Spleen (tissue), 11 donors: ENCODE data around the gene EDN1. TPM values are rescaled to one million over a fixed set of nuclear protein-coding genes. Genes with fewer than 3 reads are reported as not detected.
A peak's percentile ranks its signal among the peaks of the same experiment; 100 is the strongest.

ENCODE experiments used
- DNase-seq: peaks from one replicate; pipeline ENCODE4 v3.0.0-alpha.2; 2020
- H3K27ac ChIP-seq, 8 donors: fragments of 200-600 bp; sonication (generic) in 7 of 8; 1 replicate in 4 of 8; 2 replicates in 4 of 8; pipeline versions ENCODE4 v1.5.0 to v1.8.0; 2016 to 2021; ENCODE audit warnings: inconsistent platforms in 4 of 8, mild to moderate bottlenecking in 4 of 8, moderate library complexity in 1 of 8
- H3K27me3 ChIP-seq, 7 donors: fragments of 200-600 bp; sonication (generic) in 6 of 7; replicated peaks in 1 of 7; 1 replicate in 4 of 7; 2 replicates in 3 of 7; pipeline versions ENCODE4 v1.5.0 to v1.8.0; 2016 to 2021; ENCODE audit warnings: inconsistent platforms in 3 of 7, mild to moderate bottlenecking in 1 of 7
- H3K36me3 ChIP-seq, 6 donors: fragments of 200-600 bp; sonication (generic) in 5 of 6; 1 replicate in 4 of 6; 2 replicates in 2 of 6; pipeline versions ENCODE4 v1.5.0 to v1.8.0; 2016 to 2021; ENCODE audit warnings: inconsistent platforms in 2 of 6
- H3K4me1 ChIP-seq, 6 donors: fragments of 200-600 bp; sonication (generic) in 5 of 6; 1 replicate in 3 of 6; 2 replicates in 3 of 6; pipeline versions ENCODE4 v1.5.0 to v1.8.0; 2016 to 2021; ENCODE audit warnings: inconsistent platforms in 3 of 6
- H3K4me3 ChIP-seq, 8 donors: fragments of 200-600 bp; sonication (generic) in 7 of 8; 1 replicate in 4 of 8; 2 replicates in 4 of 8; pipeline versions ENCODE4 v1.5.0 to v1.8.0; 2016 to 2021; ENCODE audit warnings: inconsistent platforms in 4 of 8, mild to moderate bottlenecking in 4 of 8, moderate library complexity in 2 of 8
- H3K9me3 ChIP-seq, 8 donors: fragments of 200-600 bp; sonication (generic) in 7 of 8; 1 replicate in 4 of 8; 2 replicates in 4 of 8; pipeline versions ENCODE4 v1.5.0 to v1.8.0; 2016 to 2021; ENCODE audit warnings: inconsistent platforms in 4 of 8
- CTCF ChIP-seq, 11 experiments: fragments of 200-600 bp in 7 of 11; fragments of 450-650 bp in 4 of 11; sonication (generic) in 4 of 11; IDR thresholded peaks in 8 of 11; conservative IDR thresholded peaks in 3 of 11; 1 replicate in 7 of 11; 2 replicates in 4 of 11; pipeline versions ENCODE4 v1.4.0 to v1.8.0; 2016 to 2021; ENCODE audit warnings: antibody characterized with exemption in 11 of 11, inconsistent platforms in 4 of 11, mild to moderate bottlenecking in 1 of 11
- POLR2A ChIP-seq, 3 donors: fragments of 450-650 bp; IDR thresholded peaks; one replicate each; pipeline ENCODE4 v1.5.1; 2017; ENCODE audit warnings: antibody characterized with exemption in 3 of 3, mild to moderate bottlenecking in 1 of 3
- POLR2AphosphoS5 ChIP-seq, 3 donors: sonication (generic); formaldehyde crosslinking; IDR thresholded peaks; one replicate each; pipeline ENCODE4 v1.5.1; 2017; ENCODE audit warnings: antibody characterized with exemption in 3 of 3
- WGBS, 5 donors: extraction: QIAGEN DNeasy Blood & Tissue Kit in 3 of 5; methylation state at CpG; one replicate each; pipeline versions ENCODE4 v1.1.5 to v1.1.7; 2013 to 2018; 5-methylcytosine and 5-hydroxymethylcytosine counted together
- intact Hi-C: fragments of 100-400 bp; cut with DNase I; formaldehyde crosslinking; loops from one replicate; pipeline ENCODE4 v1.15.0; 2023; ENCODE audit warnings: low total_unique reads
- polyA plus RNA-seq, 3 donors: library from polyadenylated mRNA; stranded (reverse); fragments of 200-250 nt; gene quantifications; one replicate each; pipeline ENCODE4 v1.2.1, GENCODE V29; 2013
- total RNA-seq, 7 donors: library from RNA; depleted of rRNA in 3 of 7; stranded (reverse); fragments of >200 nt in 3 of 7; fragmentation: NEBNext Ultra II Directional in 4 of 7; extraction: Animal tissue kit (Norgen Biotek cat#: 25700) in 4 of 7; gene quantifications; one replicate each; pipeline versions ENCODE4 v1.1.0 to v1.2.1, GENCODE V29; 2016 to 2021
- donor health status: healthy with polysubstance abuse.
- donor health status: DM: no; HTN: no; CAD: no; lungs with moderate emphysema.
- donor health status: DM: no; HTN: no; CAD: no.
- donor health status: Bipolar disorder and iron deficiency.
- donor health status: healthy.
- donor health status: DM: no; HTN: no; CAD: no.
- donor health status: DM: yes; HTN: yes; CAD: no.

EDN1 gene
- total and polyA plus RNA-seq, 10 donors: 5.2 to 27.1 (median 13.4) TPM

DNA sequence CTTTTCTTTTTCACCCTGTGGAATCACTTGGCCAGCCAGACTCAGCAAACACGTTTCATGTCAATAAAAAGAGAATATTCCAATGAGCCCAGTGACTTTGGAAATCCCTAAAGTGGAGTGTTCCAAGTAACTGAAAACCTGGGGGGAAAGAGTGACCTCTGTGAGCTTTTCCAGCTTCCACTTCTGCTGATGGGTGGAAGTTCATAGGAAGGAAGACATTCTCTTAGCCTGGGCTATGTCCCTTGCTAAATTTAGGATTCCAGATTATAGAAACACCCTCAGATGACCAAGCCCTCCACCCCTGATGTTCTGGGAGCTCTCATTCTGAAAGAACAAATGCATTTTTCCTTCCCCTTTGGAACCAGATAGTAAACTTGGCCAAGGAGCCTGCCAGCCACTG lies 44.8 kb upstream of the EDN1 start:
- Histone ChIP-seq H3K4me1 (peaks cover 0 to 21% (median 1%) of the 10 kb centered on the region in 6 donors), H3K9me3 (no peaks in the 10 kb centered on the region), H3K4me3 (no peak overlapping the region), H3K27me3 (no peaks in the 10 kb centered on the region), H3K27ac (peak overlapping the region in 3 of 8 donors; percentile 50 to 62 (median 56)), H3K36me3 (no peaks in the 10 kb centered on the region)
- no peak for TF ChIP-seq CTCF (IDR thresholded peaks at IDR 0.05 in 8 of 11, conservative IDR thresholded peaks at IDR 0.05 in 3 of 11)
- no peak for DNase-seq
- 56 to 74% (median 63%) methylated on average over 1 of the region's 1 CpG for WGBS, 5 donors
- intact Hi-C loops: no loop called here

DNA sequence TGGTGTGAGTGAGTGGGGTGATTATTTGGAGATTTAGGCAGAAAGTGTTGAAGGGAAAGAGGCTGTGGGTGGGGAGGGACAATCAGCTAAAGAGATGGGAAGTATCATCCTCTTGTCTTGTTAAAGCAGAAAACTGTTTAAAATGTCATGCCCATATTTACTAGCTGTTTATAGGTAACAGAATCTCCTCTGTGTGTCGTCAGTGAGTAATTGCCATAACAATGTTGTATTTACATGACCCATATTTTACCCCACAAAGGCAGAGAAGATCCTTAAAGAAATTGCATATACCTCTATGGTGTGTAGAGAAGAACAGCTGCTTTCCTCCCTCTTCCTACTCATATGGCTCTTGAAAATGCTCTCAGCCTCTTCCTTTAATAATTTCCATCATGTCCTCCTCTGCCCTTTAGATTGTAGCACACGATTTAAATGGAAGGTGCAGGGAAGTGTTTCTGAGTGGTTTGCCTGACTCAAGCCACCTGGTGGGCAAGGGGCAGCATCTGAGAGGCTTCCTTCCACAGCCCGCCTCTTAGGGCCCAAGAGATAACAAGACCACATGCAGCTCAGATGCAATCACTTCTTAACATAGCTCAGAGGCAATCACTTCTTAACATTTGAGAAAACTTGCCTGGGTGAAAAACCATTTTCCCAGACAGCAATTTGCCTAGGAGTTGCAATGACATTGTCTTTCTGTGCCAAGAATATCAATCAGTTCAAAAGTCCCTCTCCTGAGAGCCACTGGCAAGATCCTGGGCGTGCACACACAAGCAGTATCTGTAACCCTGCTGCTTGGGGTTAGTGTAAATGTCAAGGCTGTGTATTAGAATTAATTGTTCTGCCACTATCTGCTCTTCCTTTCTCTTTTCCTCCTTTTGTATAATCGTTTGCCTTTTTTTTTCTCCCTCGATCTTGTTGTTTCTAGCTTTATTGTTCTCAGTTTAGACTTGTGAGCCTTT lies 44.1 kb upstream of the EDN1 start:
- 59 to 67% (median 63%) methylated on average over 6 of the region's 6 CpGs for WGBS, 5 donors
- no peaks in the 10 kb centered on the region for H3K9me3 ChIP-seq
- H3K4me1 ChIP-seq: peaks cover 0 to 21% (median 1%) of the 10 kb centered on the region in 6 donors
- no peak overlapping the region for H3K4me3 ChIP-seq
- H3K36me3 ChIP-seq: no peaks in the 10 kb centered on the region
- no peak for DNase-seq
- no peaks in the 10 kb centered on the region for H3K27me3 ChIP-seq
- no peak for TF ChIP-seq POLR2AphosphoS5 (IDR thresholded peaks at IDR 0.05)
- TF ChIP-seq CTCF (IDR thresholded peaks at IDR 0.05 in 8 of 11, conservative IDR thresholded peaks at IDR 0.05 in 3 of 11): no peak
- TF ChIP-seq POLR2A (IDR thresholded peaks at IDR 0.05): no peak
- intact Hi-C loops: no loop called here
- peak overlapping the region in 4 of 8 donors; percentile 23 to 62 (median 53) for H3K27ac ChIP-seq

DNA sequence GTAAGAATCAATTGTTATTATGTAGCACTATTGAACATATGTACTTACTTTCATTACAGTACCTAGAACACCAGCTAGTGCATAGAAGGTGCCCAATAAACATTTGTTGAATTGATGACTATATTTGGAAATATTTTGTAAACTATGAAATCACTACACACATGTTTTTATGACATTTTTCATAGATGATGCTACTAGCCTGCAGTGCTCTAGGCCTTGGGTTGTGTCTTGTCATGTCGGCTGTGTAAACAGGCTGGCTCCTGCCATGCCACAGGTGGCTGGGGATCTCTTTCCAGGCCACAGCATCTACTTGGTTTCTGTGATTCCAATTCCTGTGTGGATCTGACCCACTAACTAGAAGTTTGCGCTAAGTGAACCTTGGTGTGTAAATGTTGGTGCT lies 43.3 kb upstream of the EDN1 start:
- Histone ChIP-seq H3K4me3 (no peak overlapping the region), H3K36me3 (no peaks in the 10 kb centered on the region), H3K9me3 (no peaks in the 10 kb centered on the region), H3K27ac (peak overlapping the region in 4 of 8 donors; percentile 10 to 31 (median 20)), H3K27me3 (no peaks in the 10 kb centered on the region), H3K4me1 (peaks cover 0 to 14% (median under 1%) of the 10 kb centered on the region in 6 donors)
- intact Hi-C loops: no loop called here
- 95 to 100% (median 99%) methylated on average over 2 of the region's 2 CpGs for WGBS, 5 donors
- no peak for TF ChIP-seq POLR2A (IDR thresholded peaks at IDR 0.05)
- TF ChIP-seq POLR2AphosphoS5 (IDR thresholded peaks at IDR 0.05): no peak
- no peak for TF ChIP-seq CTCF (IDR thresholded peaks at IDR 0.05 in 8 of 11, conservative IDR thresholded peaks at IDR 0.05 in 3 of 11)
- no peak for DNase-seq
